ENCODE data around the gene KDM5C.

The KDM5C gene

GRCh38 chrX:53250556-53250955, 25.5 kb upstream of the KDM5C start:
- DNase-seq (ENCODE audit: low read depth, low spot score), result no peak

GRCh38 chrX:53249408-53250042, 24.5 kb upstream of the KDM5C start:
- no peak for DNase-seq (ENCODE audit: low read depth, low spot score)

DNA sequence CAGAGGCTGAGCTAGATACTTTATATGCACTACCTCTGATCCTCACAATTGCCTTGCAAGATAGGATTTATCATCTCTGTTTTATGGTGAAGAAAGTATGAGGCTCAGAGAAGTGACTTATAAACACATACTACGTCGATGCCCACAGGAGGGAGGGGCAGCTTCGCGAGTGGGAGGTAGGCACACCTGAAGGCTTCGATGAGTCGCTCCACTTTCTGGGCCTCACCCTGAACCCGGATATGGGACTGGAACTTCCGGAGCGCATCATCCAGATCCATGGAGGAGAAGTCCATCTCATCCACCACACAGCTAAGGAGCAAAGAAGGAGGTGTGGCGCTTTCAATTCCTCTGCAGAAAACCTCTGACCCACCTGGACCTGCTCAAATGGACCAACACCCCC, 22.9 kb upstream of the KDM5C start:
- no peak for DNase-seq (ENCODE audit: low read depth, low spot score)

DNA sequence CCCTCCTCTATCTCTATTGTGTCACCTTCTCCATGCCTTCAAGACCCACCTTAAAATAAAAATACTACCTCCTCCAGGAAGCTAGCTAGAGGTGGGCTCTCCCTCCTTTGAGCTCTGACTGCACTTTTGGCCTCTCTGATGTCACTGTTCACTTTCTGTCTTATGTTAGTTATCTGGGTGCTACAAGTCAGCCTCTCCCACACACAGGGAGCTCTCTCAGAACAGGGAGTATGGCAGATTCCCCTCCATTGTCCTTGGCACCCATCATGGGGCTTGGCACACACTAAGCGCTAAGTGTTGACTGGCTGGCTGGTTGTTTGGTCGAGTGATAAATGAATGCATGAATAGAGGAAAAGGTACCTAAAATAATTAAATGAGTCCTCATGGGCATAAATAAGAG, 21.2 kb upstream of the KDM5C start:
- DNase-seq (ENCODE audit: low read depth, low spot score), result no peak

GRCh38 chrX:53244610-53245009, 19.6 kb upstream of the KDM5C start:
- no peak for DNase-seq (ENCODE audit: low read depth, low spot score)

GRCh38 chrX:53242310-53242709, 17.3 kb upstream of the KDM5C start:
- DNase-seq (ENCODE audit: low read depth, low spot score), result no peak

- DNase-seq (ENCODE audit: low read depth, low spot score), result no peak
Measured at GRCh38 chrX:53241558-53241957, 16.6 kb upstream of the KDM5C start.

DNA sequence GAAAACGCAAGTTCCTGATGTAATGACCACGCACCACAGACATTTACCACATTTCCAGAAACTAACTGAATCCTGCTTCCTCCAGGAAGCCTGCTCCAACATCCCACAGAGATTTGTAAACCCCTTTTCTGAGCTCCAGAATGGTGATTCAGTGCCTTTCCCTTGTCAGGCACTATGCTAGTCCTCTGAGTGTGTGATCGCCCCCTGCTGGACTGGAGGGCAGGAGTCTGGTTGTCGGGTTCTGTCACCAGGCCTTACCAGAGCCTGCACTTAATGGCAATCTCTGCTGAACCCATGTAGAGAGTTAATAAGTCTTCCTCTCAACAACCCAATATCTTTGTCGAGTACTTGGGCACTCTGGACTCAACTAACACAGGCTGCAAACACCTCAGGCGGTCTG, 14.5 kb upstream of the KDM5C start:
- no peak for DNase-seq (ENCODE audit: low read depth, low spot score)

DNA sequence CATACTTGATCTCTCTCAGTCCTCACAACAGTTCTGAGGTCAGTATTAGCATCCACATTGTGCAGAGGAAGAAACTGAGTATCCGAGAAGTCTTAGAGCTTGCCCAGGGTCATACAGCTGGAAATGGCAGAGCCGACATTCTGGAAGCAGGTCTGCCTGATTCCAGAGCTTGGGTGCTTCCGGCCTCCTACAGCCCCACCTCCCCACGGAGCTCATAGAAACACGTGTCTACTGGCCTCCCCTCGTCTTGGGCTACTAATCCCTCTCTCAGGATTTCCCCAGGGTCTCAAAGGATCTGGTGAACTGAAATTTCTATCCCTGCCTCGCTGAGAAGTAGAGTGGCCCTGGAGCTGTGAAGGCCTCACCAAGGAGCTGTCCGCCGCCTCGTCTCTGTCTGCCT, 12.0 kb upstream of the KDM5C start:
- no peak for DNase-seq (ENCODE audit: low read depth, low spot score)

DNA sequence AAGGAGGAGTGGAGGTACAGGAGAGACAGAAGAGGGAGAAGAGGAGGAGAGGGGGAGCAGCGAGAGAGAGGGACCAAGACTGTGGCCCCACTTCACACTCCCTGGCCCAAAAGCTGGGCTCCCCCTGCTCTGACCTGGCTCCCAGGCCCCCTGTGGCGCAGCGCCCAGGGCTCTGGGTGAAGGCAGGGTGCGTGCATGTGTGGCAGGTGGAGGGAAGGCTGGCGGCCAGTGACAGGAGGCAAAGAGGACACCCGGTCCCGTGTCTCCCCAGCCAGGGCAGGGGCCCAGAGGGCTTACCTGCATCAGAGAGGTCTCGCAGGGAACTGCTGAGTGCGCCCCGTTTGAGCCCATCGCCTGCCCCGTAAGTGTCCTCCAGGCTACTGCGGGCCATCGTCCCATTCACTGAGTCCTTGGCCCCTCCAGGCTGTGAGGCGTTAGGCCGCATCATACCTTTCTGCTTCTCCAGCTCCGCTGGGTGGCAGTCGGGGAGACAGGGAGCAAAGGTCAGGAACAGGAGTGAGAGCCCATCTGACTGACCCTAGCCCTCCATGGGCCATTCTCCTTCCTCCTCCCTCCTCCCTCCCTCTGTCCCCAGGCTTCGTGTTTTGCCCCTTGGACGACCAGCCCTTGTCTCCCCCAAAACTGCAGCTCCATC, 11.1 kb upstream of the KDM5C start:
- no peak for DNase-seq (ENCODE audit: low read depth, low spot score)

- no peak for DNase-seq (ENCODE audit: low read depth, low spot score)
Measured at GRCh38 chrX:53235566-53235965, 10.6 kb upstream of the KDM5C start.

DNA sequence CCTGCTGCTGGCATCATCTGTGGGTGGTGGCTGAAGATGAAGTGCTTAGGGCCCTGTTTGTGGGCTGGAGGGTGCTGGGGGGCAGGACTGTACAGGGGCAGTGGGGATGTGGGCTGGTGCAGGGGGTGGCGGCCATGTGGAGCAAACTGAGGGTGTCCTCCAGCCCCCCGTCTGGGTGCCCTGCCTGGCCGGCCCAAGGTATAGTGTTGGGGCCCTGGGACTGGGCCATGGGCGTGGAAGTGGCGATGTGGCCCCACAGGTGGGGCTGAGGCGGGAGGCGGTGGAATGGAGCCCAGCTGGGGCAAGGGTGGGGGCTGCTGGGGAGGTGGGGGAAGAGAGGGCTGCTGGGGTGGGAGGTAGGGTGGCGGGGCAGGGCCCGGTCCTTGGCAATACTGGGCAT, 9.5 kb upstream of the KDM5C start:
- no peak for DNase-seq (ENCODE audit: low read depth, low spot score)

GRCh38 chrX:53233536-53233935, 8.5 kb upstream of the KDM5C start:
- no peak for DNase-seq (ENCODE audit: low read depth, low spot score)

GRCh38 chrX:53230116-53230515, 5.1 kb upstream of the KDM5C start:
- DNase-seq (ENCODE audit: low read depth, low spot score), result no peak

DNA sequence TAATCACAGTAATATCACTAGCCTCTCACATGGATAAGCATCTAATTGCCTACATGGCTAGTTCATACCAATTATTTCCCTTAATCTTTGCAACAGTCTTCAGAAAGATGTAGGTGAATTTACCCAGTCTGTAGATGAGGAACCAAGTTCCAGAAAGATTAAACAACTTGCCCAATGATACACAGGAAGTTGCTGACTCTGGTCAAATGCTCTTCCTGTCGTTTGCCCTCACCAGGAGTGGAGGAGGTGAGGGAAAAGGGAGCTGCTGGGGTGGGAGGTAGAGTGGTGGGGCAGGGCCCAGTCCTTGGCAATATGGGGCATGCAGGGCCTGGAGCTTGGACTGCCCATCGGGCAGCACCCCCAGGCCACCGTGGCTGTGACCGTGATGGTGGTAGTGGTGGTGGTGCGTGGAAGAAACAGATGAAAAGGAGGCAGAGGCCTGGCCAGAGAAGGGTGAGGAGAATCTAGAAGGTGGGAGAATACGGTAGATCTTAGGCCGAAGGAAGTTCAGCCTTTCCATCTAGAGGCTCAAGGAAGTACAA, 2.3 kb upstream of the KDM5C start:
- no peak for DNase-seq (ENCODE audit: low read depth, low spot score)

- no peak for DNase-seq (ENCODE audit: low read depth, low spot score)
Measured at GRCh38 chrX:53223955-53224859, 800 bp downstream of the KDM5C start.

DNA sequence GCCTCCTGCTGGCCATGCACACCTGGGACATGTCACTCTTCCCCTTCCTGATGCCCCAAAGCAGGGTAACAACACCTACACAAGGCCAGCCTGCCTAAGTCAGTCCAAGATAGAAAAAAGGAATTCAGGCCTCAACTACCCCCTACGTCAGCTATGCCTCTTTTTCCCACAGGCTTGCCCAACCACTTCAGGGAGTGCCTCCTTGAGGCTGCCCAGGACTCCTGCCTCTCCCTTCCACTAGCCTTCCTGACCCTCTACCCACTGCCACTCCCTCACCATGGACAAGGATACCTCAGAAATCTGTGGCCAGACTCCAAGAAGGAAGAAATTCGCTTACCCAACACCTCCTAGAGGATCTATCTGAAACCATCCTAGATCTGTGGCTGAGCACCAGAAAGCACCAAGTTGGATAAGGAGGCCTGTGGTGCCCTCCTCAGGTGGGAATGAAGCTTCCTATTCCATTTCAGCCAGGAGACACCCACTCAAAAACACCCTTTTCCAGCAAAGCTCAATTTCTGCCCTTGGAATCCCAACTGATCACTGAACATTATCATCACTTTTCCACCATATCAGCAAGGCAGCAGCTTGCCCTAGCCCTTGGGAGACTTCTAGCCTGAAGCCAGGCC, 1.8 kb downstream of the KDM5C start:
- DNase-seq (ENCODE audit: low read depth, low spot score), result no peak

DNA sequence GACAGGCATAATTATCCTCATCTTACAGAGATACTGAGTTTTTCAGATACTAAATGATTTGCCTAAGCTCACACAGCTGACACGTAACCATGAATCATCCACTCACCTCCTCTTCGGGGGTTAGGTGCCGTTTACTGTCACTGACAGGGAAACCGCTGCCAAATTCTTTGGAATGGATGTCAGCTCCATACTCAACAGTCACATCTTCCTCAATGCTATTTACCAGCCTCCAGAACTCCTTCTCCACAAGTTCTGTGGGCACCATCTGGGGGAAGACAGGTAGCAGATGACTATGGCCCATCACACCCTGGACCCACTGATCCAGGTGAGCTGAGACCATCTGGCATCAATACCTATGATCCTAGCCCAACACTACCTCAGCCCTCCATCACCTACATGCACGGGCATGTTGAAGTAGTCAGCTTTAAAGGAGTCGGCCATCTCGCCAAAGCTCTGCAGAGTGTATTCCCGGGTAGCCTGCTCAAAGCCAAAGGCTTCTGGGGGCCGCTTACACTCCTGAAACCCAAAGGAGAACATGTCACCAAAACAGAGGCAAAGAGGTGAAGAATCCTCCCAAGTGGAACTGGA, 13.5 kb downstream of the KDM5C start:
- DNase-seq (ENCODE audit: low read depth, low spot score), result no peak

GRCh38 chrX:53196678-53197077, 28.3 kb downstream of the KDM5C start:
- DNase-seq (ENCODE audit: low read depth, low spot score), result no peak

- no peak for DNase-seq (ENCODE audit: low read depth, low spot score)
Measured at GRCh38 chrX:53195401-53195800, 29.6 kb downstream of the KDM5C start.

- no peak for DNase-seq (ENCODE audit: low read depth, low spot score)
Measured at GRCh38 chrX:53194308-53194707, 30.7 kb downstream of the KDM5C start.

DNA sequence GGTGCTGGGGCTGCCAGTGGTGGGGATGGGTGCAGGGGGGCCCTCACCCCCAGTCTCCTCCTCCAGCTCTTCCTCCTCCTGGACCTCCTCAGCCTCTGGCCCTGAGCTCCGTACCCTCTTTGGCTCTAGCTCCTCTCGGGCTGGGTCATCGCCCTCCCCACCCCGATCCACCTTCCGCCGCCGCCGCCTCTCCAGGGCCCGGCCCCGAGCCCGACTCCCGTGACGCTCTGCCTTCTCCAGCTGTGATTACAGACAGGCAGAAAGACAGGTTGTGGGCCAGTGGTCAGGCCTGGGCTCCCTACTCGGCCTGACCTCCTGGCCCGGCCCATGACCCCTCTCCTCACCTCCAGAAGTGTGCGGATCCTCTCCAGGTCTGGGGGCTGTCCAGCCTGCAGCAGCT, 31.9 kb downstream of the KDM5C start:
- DNase-seq (ENCODE audit: low read depth, low spot score), result no peak
